ENCODE measurements around the gene TLE1.

GRCh38 chr9:81653240-81653639, 36.1 kb downstream of the TLE1 start:
- TF ChIP-seq CTCF (IDR thresholded peaks at IDR 0.05) = no peak
- TF ChIP-seq POLR2A (IDR thresholded peaks at IDR 0.05) = no peak
